WTC11 (cell line): ENCODE results near the gene PLXNA1. TPM values are rescaled to one million over a fixed set of nuclear protein-coding genes. Genes with fewer than 3 reads are reported as not detected.

Experiments used
- ATAC-seq: fragments of 200-7000 bp; cut with Tn5 transposase; 2 replicates; pipeline ENCODE4 v1.10.0; 2021; ENCODE audit warnings: mild to moderate bottlenecking, moderate library complexity
- CTCF ChIA-PET: fragments of 300-600 bp; sonication (Branson Sonifier 250); formaldehyde crosslinking; loops from one replicate; lab custom pipeline; 2021; ENCODE audit warnings: antibody characterized with exemption; lab: Charles Lee
- POLR2A ChIA-PET: fragments of 350-600 bp; sonication (Branson Sonifier 250); formaldehyde crosslinking; loops from one replicate; lab custom pipeline; 2021; ENCODE audit warnings: antibody characterized with exemption; lab: Charles Lee
- DNase-seq: peaks from one replicate; pipeline ENCODE4 v3.0.0; 2021; ENCODE audit warnings: low spot score
- H3K27ac Mint-ChIP-seq: 2 replicates; pipeline ENCODE4 v1.8.0; 2021; ENCODE audit warnings: mixed read lengths
- H3K27me3 Mint-ChIP-seq: 2 replicates; pipeline ENCODE4 v1.8.0; 2021; ENCODE audit warnings: low read depth, mild to moderate bottlenecking, moderate library complexity, mixed read lengths
- H3K36me3 Mint-ChIP-seq: 2 replicates; pipeline ENCODE4 v1.8.0; 2021; ENCODE audit warnings: mixed read lengths
- H3K4me1 Mint-ChIP-seq: 2 replicates; pipeline ENCODE4 v1.8.0; 2022; ENCODE audit warnings: mixed read lengths
- H3K4me3 Mint-ChIP-seq: 2 replicates; pipeline ENCODE4 v1.8.0; 2021; ENCODE audit warnings: mild to moderate bottlenecking, moderate library complexity, mixed read lengths
- H3K9me3 Mint-ChIP-seq: 2 replicates; pipeline ENCODE4 v1.8.0; 2021; ENCODE audit warnings: mixed read lengths
- CBFB ChIP-seq: sonication (generic); formaldehyde crosslinking; IDR thresholded peaks from 2 replicates; pipeline ENCODE4 v1.8.1; 2022; ENCODE audit warnings: mild to moderate bottlenecking, low read depth, missing genetic modification reagents
- CREB1 ChIP-seq: sonication (generic); formaldehyde crosslinking; IDR thresholded peaks from 2 replicates; pipeline ENCODE4 v1.8.0; 2023; ENCODE audit warnings: mild to moderate bottlenecking, missing genetic modification reagents
- CREM ChIP-seq: sonication (generic); formaldehyde crosslinking; IDR thresholded peaks from 2 replicates; pipeline ENCODE4 v1.8.1; 2022; ENCODE audit warnings: mild to moderate bottlenecking, missing genetic modification reagents, moderate library complexity
- GABPB1 ChIP-seq: sonication (generic); formaldehyde crosslinking; IDR thresholded peaks from 2 replicates; pipeline ENCODE4 v1.8.1; 2023; ENCODE audit warnings: mild to moderate bottlenecking, missing genetic modification reagents
- JAZF1 ChIP-seq: fragments of 250-450 bp; sonication (Bioruptor Pico); IDR thresholded peaks from 2 replicates; pipeline ENCODE4 v1.9.0; 2021; ENCODE audit warnings: moderate library complexity, mild to moderate bottlenecking, inconsistent platforms
- PRRX2 ChIP-seq: fragments of 250-450 bp; sonication (Bioruptor Pico); IDR thresholded peaks from 2 replicates; pipeline ENCODE4 v1.8.0; 2021; ENCODE audit warnings: mild to moderate bottlenecking
- SMAD3 ChIP-seq: sonication (generic); formaldehyde crosslinking; IDR thresholded peaks from 2 replicates; pipeline ENCODE4 v1.8.0; 2022; ENCODE audit warnings: missing genetic modification reagents, mild to moderate bottlenecking, borderline replicate concordance
- TP53 ChIP-seq: sonication (generic); formaldehyde crosslinking; IDR thresholded peaks from 2 replicates; pipeline ENCODE4 v1.8.1; 2023; ENCODE audit warnings: mild to moderate bottlenecking, missing genetic modification reagents
- ZNF232 ChIP-seq: sonication (generic); formaldehyde crosslinking; IDR thresholded peaks from 2 replicates; pipeline ENCODE4 v1.8.0; 2022; ENCODE audit warnings: mild to moderate bottlenecking, missing genetic modification reagents
- ZNF263 ChIP-seq: sonication (generic); formaldehyde crosslinking; IDR thresholded peaks from 2 replicates; pipeline ENCODE4 v1.8.1; 2022; ENCODE audit warnings: low read depth, mild to moderate bottlenecking, moderate library complexity, missing genetic modification reagents
- ZNF396 ChIP-seq: fragments of 250-450 bp; sonication (Bioruptor Pico); IDR thresholded peaks from 2 replicates; pipeline ENCODE4 v1.8.0; 2021; ENCODE audit warnings: mild to moderate bottlenecking, moderate library complexity, borderline replicate concordance
- ZNF671 ChIP-seq: fragments of 250-450 bp; sonication (Bioruptor Pico); IDR thresholded peaks from 2 replicates; pipeline ENCODE4 v1.8.0; 2021; ENCODE audit warnings: mild to moderate bottlenecking
- total RNA-seq: library from RNA; stranded (reverse); gene quantifications from 3 replicates; pipeline ENCODE4 v1.2.3, GENCODE V29; 2021
- TF ChIP-seq, protein P1 (sequence below): fragments of 250-450 bp; sonication (Bioruptor Pico); IDR thresholded peaks from 2 replicates; pipeline ENCODE4 v1.8.0; 2021; ENCODE audit warnings: mild to moderate bottlenecking
- TF ChIP-seq, protein P2 (sequence below): sonication (generic); formaldehyde crosslinking; IDR thresholded peaks from 2 replicates; pipeline ENCODE4 v1.8.0; 2023; ENCODE audit warnings: missing genetic modification reagents
- TF ChIP-seq, protein P3 (sequence below): sonication (generic); formaldehyde crosslinking; IDR thresholded peaks from 2 replicates; pipeline ENCODE4 v1.8.1; 2023; ENCODE audit warnings: mild to moderate bottlenecking, moderate library complexity, missing genetic modification reagents
- TF ChIP-seq, protein P4 (sequence below): fragments of 250-450 bp; sonication (Bioruptor Pico); IDR thresholded peaks from 2 replicates; pipeline ENCODE4 v1.9.0; 2021; ENCODE audit warnings: mild to moderate bottlenecking, borderline replicate concordance
- TF ChIP-seq, protein P5 (sequence below): sonication (generic); formaldehyde crosslinking; IDR thresholded peaks from 2 replicates; pipeline ENCODE4 v1.8.1; 2023; ENCODE audit warnings: mild to moderate bottlenecking, missing genetic modification reagents
- TF ChIP-seq, protein P6 (sequence below): fragments of 250-450 bp; sonication (Bioruptor Pico); conservative IDR thresholded peaks from 2 replicates; pipeline ENCODE4 v1.9.0; 2021; ENCODE audit warnings: mild to moderate bottlenecking

PLXNA1 gene
- total RNA-seq, 1 experiment from 2014 or later: 53.8 TPM

DNA sequence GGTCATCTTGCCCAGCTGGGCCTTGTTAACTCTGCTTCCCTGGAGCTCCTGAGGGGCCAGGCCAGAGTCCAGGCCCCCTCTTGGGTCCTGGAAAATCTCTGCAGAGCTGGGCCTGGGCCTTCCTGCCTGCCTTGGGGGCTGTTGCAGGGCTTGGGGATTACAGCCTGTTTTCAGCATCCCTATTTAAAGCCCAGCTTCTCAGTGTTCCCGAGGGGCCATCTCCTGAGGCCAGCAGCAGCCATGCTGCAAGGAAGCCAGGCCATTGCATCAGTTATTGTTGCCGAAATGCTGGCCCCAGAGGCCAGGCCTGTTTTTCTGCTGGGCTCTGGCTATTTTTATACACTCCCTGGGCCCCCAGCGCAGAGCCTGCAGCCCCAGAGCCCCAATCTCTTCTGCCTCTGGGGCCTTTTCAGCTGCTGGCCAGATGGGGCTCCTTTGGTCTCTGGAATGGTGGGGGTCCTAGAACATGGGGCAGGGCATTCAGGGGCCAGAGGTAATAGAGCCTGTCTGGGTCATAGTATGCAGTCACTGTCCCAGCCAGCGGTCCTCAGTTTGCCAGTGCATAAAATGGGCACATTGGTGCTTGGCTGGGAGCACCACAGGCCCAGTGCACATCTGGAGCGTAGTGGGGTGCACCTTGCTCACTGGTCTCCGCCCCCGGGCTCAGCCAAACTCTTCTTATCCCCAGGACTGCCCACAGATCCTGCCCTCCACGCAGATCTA, 28.5 kb downstream of the PLXNA1 start:
- Mint-ChIP-seq H3K4me3 (no peak overlapping the region), H3K27me3 (no peaks in the 10 kb centered on the region), H3K9me3 (no peaks in the 10 kb centered on the region), H3K27ac (no peak overlapping the region), H3K36me3 (peaks cover 20% of the 10 kb centered on the region; the same call in 1 of the 2 replicates), H3K4me1 (no peaks in the 10 kb centered on the region)
- ATAC-seq (no peak), DNase-seq (no peak)
- ChIA-PET POLR2A (no interaction called here), CTCF (interaction anchor here (1.3 kb wide), 2 partner anchors 20 to 259 kb away, joined by 3 to 5 read pairs; no protein-coding TSS in a partner anchor)
- TF ChIP-seq PRRX2 (no peak), ZNF396 (CRISPR knock-in tag) (no peak), GABPB1 (CRISPR knock-in tag) (peak; percentile 87), ZNF671 (CRISPR knock-in tag) (no peak)
- TF ChIP-seq, protein P1, sequence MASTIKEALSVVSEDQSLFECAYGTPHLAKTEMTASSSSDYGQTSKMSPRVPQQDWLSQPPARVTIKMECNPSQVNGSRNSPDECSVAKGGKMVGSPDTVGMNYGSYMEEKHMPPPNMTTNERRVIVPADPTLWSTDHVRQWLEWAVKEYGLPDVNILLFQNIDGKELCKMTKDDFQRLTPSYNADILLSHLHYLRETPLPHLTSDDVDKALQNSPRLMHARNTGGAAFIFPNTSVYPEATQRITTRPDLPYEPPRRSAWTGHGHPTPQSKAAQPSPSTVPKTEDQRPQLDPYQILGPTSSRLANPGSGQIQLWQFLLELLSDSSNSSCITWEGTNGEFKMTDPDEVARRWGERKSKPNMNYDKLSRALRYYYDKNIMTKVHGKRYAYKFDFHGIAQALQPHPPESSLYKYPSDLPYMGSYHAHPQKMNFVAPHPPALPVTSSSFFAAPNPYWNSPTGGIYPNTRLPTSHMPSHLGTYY: no peak
- TF ChIP-seq, protein P2, sequence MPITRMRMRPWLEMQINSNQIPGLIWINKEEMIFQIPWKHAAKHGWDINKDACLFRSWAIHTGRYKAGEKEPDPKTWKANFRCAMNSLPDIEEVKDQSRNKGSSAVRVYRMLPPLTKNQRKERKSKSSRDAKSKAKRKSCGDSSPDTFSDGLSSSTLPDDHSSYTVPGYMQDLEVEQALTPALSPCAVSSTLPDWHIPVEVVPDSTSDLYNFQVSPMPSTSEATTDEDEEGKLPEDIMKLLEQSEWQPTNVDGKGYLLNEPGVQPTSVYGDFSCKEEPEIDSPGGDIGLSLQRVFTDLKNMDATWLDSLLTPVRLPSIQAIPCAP (CRISPR knock-in tag): no peak

DNA sequence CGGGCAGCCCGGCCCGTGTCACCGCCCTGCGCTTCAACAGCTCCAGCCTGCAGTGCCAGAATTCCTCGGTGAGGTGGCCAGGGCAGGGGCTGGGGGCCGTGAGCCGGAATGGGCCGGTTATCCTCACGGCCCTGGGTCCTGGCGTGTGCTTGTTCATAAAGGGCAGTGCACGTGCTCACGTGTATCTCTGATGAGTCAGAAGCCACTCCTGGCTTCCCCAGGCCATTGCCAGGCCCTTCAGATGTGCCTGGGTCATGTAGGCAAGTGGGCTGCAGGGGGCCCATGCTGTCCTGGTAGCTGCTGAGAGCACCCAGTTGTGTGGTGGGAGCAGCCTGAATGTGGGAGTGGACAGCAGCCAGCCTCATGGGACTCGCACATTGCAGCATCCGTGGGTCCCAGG, 29.2 kb downstream of the PLXNA1 start:
- CTCF ChIA-PET: no interaction called here
- TF ChIP-seq ZNF232 (CRISPR knock-in tag) (no peak), CREB1 (CRISPR knock-in tag) (no peak), CREM (CRISPR knock-in tag) (no peak), TP53 (CRISPR knock-in tag) (no peak), JAZF1 (CRISPR knock-in tag) (no peak), CBFB (CRISPR knock-in tag) (no peak), SMAD3 (CRISPR knock-in tag) (no peak), GABPB1 (CRISPR knock-in tag) (no peak), ZNF263 (no peak)
- TF ChIP-seq, protein P3, sequence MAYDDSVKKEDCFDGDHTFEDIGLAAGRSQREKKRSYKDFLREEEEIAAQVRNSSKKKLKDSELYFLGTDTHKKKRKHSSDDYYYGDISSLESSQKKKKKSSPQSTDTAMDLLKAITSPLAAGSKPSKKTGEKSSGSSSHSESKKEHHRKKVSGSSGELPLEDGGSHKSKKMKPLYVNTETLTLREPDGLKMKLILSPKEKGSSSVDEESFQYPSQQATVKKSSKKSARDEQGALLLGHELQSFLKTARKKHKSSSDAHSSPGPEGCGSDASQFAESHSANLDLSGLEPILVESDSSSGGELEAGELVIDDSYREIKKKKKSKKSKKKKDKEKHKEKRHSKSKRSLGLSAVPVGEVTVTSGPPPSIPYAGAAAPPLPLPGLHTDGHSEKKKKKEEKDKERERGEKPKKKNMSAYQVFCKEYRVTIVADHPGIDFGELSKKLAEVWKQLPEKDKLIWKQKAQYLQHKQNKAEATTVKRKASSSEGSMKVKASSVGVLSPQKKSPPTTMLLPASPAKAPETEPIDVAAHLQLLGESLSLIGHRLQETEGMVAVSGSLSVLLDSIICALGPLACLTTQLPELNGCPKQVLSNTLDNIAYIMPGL (CRISPR knock-in tag): no peak
- TF ChIP-seq, protein P4, sequence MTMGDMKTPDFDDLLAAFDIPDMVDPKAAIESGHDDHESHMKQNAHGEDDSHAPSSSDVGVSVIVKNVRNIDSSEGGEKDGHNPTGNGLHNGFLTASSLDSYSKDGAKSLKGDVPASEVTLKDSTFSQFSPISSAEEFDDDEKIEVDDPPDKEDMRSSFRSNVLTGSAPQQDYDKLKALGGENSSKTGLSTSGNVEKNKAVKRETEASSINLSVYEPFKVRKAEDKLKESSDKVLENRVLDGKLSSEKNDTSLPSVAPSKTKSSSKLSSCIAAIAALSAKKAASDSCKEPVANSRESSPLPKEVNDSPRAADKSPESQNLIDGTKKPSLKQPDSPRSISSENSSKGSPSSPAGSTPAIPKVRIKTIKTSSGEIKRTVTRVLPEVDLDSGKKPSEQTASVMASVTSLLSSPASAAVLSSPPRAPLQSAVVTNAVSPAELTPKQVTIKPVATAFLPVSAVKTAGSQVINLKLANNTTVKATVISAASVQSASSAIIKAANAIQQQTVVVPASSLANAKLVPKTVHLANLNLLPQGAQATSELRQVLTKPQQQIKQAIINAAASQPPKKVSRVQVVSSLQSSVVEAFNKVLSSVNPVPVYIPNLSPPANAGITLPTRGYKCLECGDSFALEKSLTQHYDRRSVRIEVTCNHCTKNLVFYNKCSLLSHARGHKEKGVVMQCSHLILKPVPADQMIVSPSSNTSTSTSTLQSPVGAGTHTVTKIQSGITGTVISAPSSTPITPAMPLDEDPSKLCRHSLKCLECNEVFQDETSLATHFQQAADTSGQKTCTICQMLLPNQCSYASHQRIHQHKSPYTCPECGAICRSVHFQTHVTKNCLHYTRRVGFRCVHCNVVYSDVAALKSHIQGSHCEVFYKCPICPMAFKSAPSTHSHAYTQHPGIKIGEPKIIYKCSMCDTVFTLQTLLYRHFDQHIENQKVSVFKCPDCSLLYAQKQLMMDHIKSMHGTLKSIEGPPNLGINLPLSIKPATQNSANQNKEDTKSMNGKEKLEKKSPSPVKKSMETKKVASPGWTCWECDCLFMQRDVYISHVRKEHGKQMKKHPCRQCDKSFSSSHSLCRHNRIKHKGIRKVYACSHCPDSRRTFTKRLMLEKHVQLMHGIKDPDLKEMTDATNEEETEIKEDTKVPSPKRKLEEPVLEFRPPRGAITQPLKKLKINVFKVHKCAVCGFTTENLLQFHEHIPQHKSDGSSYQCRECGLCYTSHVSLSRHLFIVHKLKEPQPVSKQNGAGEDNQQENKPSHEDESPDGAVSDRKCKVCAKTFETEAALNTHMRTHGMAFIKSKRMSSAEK (CRISPR knock-in tag): no peak
- TF ChIP-seq, protein P5, sequence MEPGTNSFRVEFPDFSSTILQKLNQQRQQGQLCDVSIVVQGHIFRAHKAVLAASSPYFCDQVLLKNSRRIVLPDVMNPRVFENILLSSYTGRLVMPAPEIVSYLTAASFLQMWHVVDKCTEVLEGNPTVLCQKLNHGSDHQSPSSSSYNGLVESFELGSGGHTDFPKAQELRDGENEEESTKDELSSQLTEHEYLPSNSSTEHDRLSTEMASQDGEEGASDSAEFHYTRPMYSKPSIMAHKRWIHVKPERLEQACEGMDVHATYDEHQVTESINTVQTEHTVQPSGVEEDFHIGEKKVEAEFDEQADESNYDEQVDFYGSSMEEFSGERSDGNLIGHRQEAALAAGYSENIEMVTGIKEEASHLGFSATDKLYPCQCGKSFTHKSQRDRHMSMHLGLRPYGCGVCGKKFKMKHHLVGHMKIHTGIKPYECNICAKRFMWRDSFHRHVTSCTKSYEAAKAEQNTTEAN (CRISPR knock-in tag): no peak
- TF ChIP-seq, protein P6, sequence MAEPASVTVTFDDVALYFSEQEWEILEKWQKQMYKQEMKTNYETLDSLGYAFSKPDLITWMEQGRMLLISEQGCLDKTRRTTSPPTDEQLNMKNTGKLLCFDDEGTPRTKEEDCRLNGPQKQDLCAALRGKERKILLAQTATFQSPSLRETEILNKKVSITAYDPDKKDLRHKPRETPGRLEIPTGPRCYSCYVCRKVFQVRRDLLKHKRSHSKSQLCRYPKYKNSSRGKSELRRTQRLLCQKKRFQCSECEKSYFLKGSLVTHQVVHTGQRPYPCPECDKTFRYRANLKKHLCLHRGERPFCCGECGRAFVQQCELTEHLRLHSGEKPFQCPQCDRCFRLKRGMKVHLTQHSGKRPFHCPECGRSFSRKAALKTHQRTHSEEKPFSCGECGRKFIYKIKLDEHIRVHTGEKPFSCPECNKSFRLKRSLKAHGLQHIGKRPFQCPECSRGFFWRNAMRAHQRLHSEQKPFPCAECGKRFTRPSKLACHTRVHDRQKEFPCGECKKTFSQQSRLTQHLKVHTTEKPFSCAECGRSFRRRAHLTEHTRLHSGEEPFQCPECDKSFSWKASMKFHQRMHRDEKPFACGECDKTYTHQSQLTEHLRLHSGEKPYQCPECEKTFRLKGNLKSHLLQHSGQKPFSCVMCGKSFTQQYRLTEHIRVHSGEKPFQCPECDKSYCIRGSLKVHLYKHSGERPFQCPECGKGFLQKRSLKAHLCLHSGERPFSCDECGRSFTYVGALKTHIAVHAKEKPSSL (CRISPR knock-in tag): no peak
- TF ChIP-seq, all 79 proteins: peak for 0
- Mint-ChIP-seq H3K4me3 (no peak overlapping the region), H3K27ac (no peak overlapping the region), H3K4me1 (no peaks in the 10 kb centered on the region), H3K27me3 (no peaks in the 10 kb centered on the region), H3K36me3 (peaks cover 17% of the 10 kb centered on the region; the same call in 1 of the 2 replicates), H3K9me3 (no peaks in the 10 kb centered on the region)
- ATAC-seq (no peak), DNase-seq (no peak)
- POLR2A ChIA-PET: no interaction called here
